Measurements from ENCODE around the gene RUNX3. TPM values are rescaled to one million over a fixed set of nuclear protein-coding genes. Genes with fewer than 3 reads are reported as not detected.

The RUNX3 gene
- polyA plus RNA-seq, 1 of the 3 experiments (the other 2 are of a cell fraction), result not detected

- 63% methylated on average over 14 of the region's 14 CpGs for WGBS (ENCODE audit: low lambda C conversion rate)
- TF ChIP-seq NRF1 (IDR thresholded peaks at IDR 0.05; ENCODE audit: low read depth, low read length), result no peak
- no peak for TF ChIP-seq RFX5 (IDR thresholded peaks at IDR 0.05; ENCODE audit: low read length)
- POLR2A ChIA-PET, result no interaction called here
These were observed 30.2 kb downstream of the RUNX3 start for GRCh38 chr1:24899581-24900485.

DNA sequence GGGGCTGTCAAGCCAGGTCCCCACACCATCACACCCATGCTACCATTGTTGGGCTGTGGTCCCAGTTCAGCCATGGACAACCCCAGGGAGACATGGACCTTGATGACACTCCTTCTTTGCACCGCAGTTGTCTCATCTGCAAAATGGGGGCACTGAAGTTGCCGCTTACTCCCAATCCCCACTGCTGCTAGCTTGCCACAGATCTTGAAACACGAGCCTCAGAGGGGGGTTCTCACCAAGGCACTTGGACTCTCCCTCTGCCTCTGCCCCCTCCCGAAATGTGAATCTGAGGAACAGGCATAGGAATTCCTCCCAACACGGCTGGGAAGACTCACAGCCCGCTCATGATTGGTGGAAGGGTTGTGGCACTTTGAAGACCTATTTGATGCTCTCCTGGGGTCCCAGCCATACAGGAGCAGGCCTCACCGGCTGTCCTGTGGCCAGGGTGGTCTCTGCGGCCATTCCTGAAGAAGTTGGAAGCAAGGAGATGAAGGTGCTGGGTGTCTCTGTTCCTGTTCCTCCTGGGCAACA, 31.1 kb downstream of the RUNX3 start:
- peak; percentile 17 for DNase-seq
- Histone ChIP-seq H3K9me2 (no peaks in the 10 kb centered on the region), H3K4me1 (ENCODE audit: control insufficient read depth in 1 of 2, insufficient read depth in 2 of 2, low read depth in 1 of 2, low read length in 1 of 2) (peaks cover 0 to 2% of the 10 kb centered on the region in 2 experiments; a peak in 1 of 4 replicates), H3F3A (replicated peaks; ENCODE audit: insufficient read depth) (no peaks in the 10 kb centered on the region), H3K9me3 (no peaks in the 10 kb centered on the region), H2AFZ (ENCODE audit: low read depth) (no peak overlapping the region), H3K27me3 (ENCODE audit: insufficient read depth) (no peaks in the 10 kb centered on the region; the same call in 1 of the 2 replicates), H3K36me3 (replicated peaks in 1 of 2; ENCODE audit: control insufficient read depth in 1 of 2, insufficient read depth in 2 of 2, low read length in 1 of 2) (no peaks in the 10 kb centered on the region), H3K4me3 (ENCODE audit: low read depth in 2 of 2, low read length in 1 of 2) (no peak overlapping the region), H3K27ac (ENCODE audit: low read depth in 2 of 2, low read length in 1 of 2) (no peak overlapping the region), H4K20me1 (ENCODE audit: insufficient read depth) (no peaks in the 10 kb centered on the region), H3K4me2 (no peak overlapping the region), H3K79me2 (ENCODE audit: insufficient read depth) (no peaks in the 10 kb centered on the region), H3K9ac (no peak overlapping the region)
- 47% methylated on average over 8 of the region's 8 CpGs for WGBS (ENCODE audit: low lambda C conversion rate)
- ChIA-PET CTCF (interaction anchor here (0.7 to 4.6 kb wide), 21 partner anchors 11 to 749 kb away, joined by 3 to 36 read pairs (median 4); no protein-coding TSS in a partner anchor), POLR2A (no interaction called here)
- no peak for TF ChIP-seq TAF1 (IDR thresholded peaks at IDR 0.05; ENCODE audit: borderline replicate concordance, low read depth, low read length)
- no peak for TF ChIP-seq EZH2phosphoT487 (IDR thresholded peaks at IDR 0.05; ENCODE audit: borderline replicate concordance, low read depth)
- no peak for TF ChIP-seq RXRA (IDR thresholded peaks at IDR 0.05; ENCODE audit: borderline replicate concordance, low read depth)
- no peak for TF ChIP-seq REST (IDR thresholded peaks at IDR 0.05; ENCODE audit: low read depth, low read length)
- TF ChIP-seq CHD2 (IDR thresholded peaks at IDR 0.05; ENCODE audit: low read length, partially characterized antibody), result no peak
- TF ChIP-seq, protein P1, sequence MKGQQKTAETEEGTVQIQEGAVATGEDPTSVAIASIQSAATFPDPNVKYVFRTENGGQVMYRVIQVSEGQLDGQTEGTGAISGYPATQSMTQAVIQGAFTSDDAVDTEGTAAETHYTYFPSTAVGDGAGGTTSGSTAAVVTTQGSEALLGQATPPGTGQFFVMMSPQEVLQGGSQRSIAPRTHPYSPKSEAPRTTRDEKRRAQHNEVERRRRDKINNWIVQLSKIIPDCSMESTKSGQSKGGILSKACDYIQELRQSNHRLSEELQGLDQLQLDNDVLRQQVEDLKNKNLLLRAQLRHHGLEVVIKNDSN (IDR thresholded peaks at IDR 0.05; ENCODE audit: borderline replicate concordance, low read depth), result no peak

More at GRCh38 chr1:24899581-24900485, 30.2 kb downstream of the RUNX3 start:
- DNase-seq, result no peak
- Histone ChIP-seq H3K27ac (ENCODE audit: low read depth in 2 of 2, low read length in 1 of 2) (no peak overlapping the region), H3K4me3 (ENCODE audit: low read depth in 2 of 2, low read length in 1 of 2) (no peak overlapping the region), H3K27me3 (ENCODE audit: insufficient read depth) (no peaks in the 10 kb centered on the region; the same call in 1 of the 2 replicates), H2AFZ (ENCODE audit: low read depth) (no peak overlapping the region), H4K20me1 (ENCODE audit: insufficient read depth) (no peaks in the 10 kb centered on the region), H3K4me2 (no peak overlapping the region), H3F3A (replicated peaks; ENCODE audit: insufficient read depth) (no peaks in the 10 kb centered on the region), H3K4me1 (ENCODE audit: control insufficient read depth in 1 of 2, insufficient read depth in 2 of 2, low read depth in 1 of 2, low read length in 1 of 2) (peaks cover 0 to 2% of the 10 kb centered on the region in 2 experiments; a peak in 1 of 4 replicates), H3K79me2 (ENCODE audit: insufficient read depth) (no peaks in the 10 kb centered on the region), H3K36me3 (replicated peaks in 1 of 2; ENCODE audit: control insufficient read depth in 1 of 2, insufficient read depth in 2 of 2, low read length in 1 of 2) (no peaks in the 10 kb centered on the region), H3K9me2 (no peaks in the 10 kb centered on the region), H3K9ac (no peak overlapping the region), H3K9me3 (no peaks in the 10 kb centered on the region)
- CTCF ChIA-PET, result interaction anchor here (1.3 to 4.6 kb wide), 5 partner anchors 13 to 51 kb away, joined by 3 to 36 read pairs (median 18); no protein-coding TSS in a partner anchor
